B cell (primary cell): ENCODE measurements around the gene RAD51. TPM values are rescaled to one million over a fixed set of nuclear protein-coding genes. Genes with fewer than 3 reads are reported as not detected.

Experiments used
- ATAC-seq: fragments of 200-7000 bp; cut with Tn5 transposase; one replicate; pipeline ENCODE4 v1.10.0; 2021; ENCODE audit warnings: low read depth, mild to moderate bottlenecking, moderate number of reproducible peaks, moderate library complexity
- CTCF ChIA-PET: fragments of 350-600 bp; sonication (Branson Sonifier 250); formaldehyde crosslinking; loops from one replicate; lab custom pipeline; 2021; ENCODE audit warnings: antibody characterized with exemption, inconsistent platforms; lab: Charles Lee
- POLR2A ChIA-PET: fragments of 350-600 bp; sonication (Branson Sonifier 250); formaldehyde crosslinking; loops from one replicate; lab custom pipeline; 2021; ENCODE audit warnings: antibody characterized with exemption; lab: Charles Lee
- DNase-seq: peaks from one replicate; pipeline ENCODE4 v3.0.0; 2013
- H2AFZ ChIP-seq: 2 replicates; pipeline ENCODE4 v1.6.1; 2012; ENCODE audit warnings: mild to moderate bottlenecking, low read depth, low read length; ENCODE audit not compliant: insufficient read depth, poor library complexity, severe bottlenecking
- H3K27ac ChIP-seq, 2 donors: 1 replicate in 1 of 2; 2 replicates in 1 of 2; pipeline ENCODE4 v1.5.1; 2012 to 2013; ENCODE audit warnings: low read length in 2 of 2, mild to moderate bottlenecking in 2 of 2, moderate library complexity in 1 of 2
- H3K27me3 ChIP-seq, 4 experiments: fragments of 200-600 bp in 1 of 4; sonication (generic) in 1 of 4; replicated peaks in 1 of 4; 1 replicate in 2 of 4; 2 replicates in 2 of 4; pipeline versions ENCODE4 v1.6.1 to v1.7.0; 2013 to 2016; ENCODE audit warnings: low read length in 3 of 4, mild to moderate bottlenecking in 2 of 4, mixed read lengths in 1 of 4, moderate library complexity in 1 of 4; ENCODE audit not compliant: insufficient read depth in 4 of 4, control insufficient read depth in 3 of 4; ENCODE audit errors: control extremely low read depth in 1 of 4
- H3K36me3 ChIP-seq, 2 experiments: replicated peaks in 1 of 2; 1 replicate in 1 of 2; 2 replicates in 1 of 2; pipeline versions ENCODE4 v1.6.1 to v1.7.1; 2013; ENCODE audit warnings: low read length in 1 of 2; ENCODE audit not compliant: insufficient read depth in 2 of 2, control insufficient read depth in 1 of 2; ENCODE audit errors: control extremely low read depth in 1 of 2, extremely low read depth in 1 of 2
- H3K4me1 ChIP-seq, 2 donors: fragments of 200-600 bp in 1 of 2; sonication (generic) in 1 of 2; 1 replicate in 1 of 2; 2 replicates in 1 of 2; pipeline versions ENCODE4 v1.5.1 to v1.6.1; 2013 to 2017; ENCODE audit warnings: low read length in 2 of 2; ENCODE audit not compliant: control insufficient read depth in 2 of 2, insufficient read depth in 2 of 2
- H3K4me2 ChIP-seq: replicated peaks from 2 replicates; pipeline ENCODE3; 2012; ENCODE audit warnings: mild to moderate bottlenecking, low read depth, low read length; ENCODE audit not compliant: poor library complexity, severe bottlenecking
- H3K4me3 ChIP-seq, 5 experiments: fragments of 200-600 bp in 1 of 5; sonication (generic) in 1 of 5; 1 replicate in 3 of 5; 2 replicates in 2 of 5; pipeline versions ENCODE4 v1.5.1 to v1.7.0; 2011 to 2016; ENCODE audit warnings: low read length in 4 of 5, mild to moderate bottlenecking in 4 of 5, low read depth in 2 of 5, control low read depth in 1 of 5, moderate library complexity in 1 of 5; ENCODE audit not compliant: insufficient read depth in 1 of 5; ENCODE audit errors: control extremely low read depth in 1 of 5, extremely low read depth in 1 of 5
- H3K79me2 ChIP-seq: fragments of 200-600 bp; sonication (generic); one replicate; pipeline ENCODE4 v1.6.0; 2016; ENCODE audit warnings: low read length; ENCODE audit not compliant: control insufficient read depth, insufficient read depth
- H3K9ac ChIP-seq: fragments of 200-600 bp; sonication (generic); 2 replicates; pipeline ENCODE4 v1.6.1; 2017; ENCODE audit warnings: mild to moderate bottlenecking, low read length, moderate library complexity
- H3K9me3 ChIP-seq, 3 donors: one replicate each; pipeline versions ENCODE4 v1.6.1 to v1.7.1; 2013; ENCODE audit warnings: low read length in 2 of 3; ENCODE audit not compliant: control insufficient read depth in 2 of 3, insufficient read depth in 1 of 3; ENCODE audit errors: control extremely low read depth in 1 of 3
- H4K20me1 ChIP-seq: 2 replicates; pipeline ENCODE4 v1.6.0; 2012; ENCODE audit warnings: mild to moderate bottlenecking, low read length; ENCODE audit not compliant: insufficient read depth, control insufficient read depth, poor library complexity, severe bottlenecking
- H3K27ac Mint-ChIP-seq: one replicate; pipeline ENCODE4 v1.8.0; 2021; ENCODE audit warnings: mixed read lengths
- H3K27me3 Mint-ChIP-seq: one replicate; pipeline ENCODE4 v1.8.0; 2021; ENCODE audit warnings: mixed read lengths
- H3K4me1 Mint-ChIP-seq: one replicate; pipeline ENCODE4 v1.8.0; 2021; ENCODE audit warnings: mixed read lengths
- H3K4me3 Mint-ChIP-seq: one replicate; pipeline ENCODE4 v1.8.0; 2021; ENCODE audit warnings: mixed read lengths
- H3K9me3 Mint-ChIP-seq: one replicate; pipeline ENCODE4 v1.8.0; 2022; ENCODE audit warnings: mixed read lengths; ENCODE audit not compliant: insufficient read depth
- EZH2 ChIP-seq: IDR thresholded peaks from 2 replicates; pipeline ENCODE4 v1.6.1; 2012; ENCODE audit warnings: borderline replicate concordance, low read depth, mild to moderate bottlenecking, moderate library complexity, low read length; ENCODE audit not compliant: insufficient read depth, poor library complexity, severe bottlenecking
- WGBS: methylation state at CpG from one replicate; pipeline ENCODE4 v1.1.5; 2013; ENCODE audit warnings: missing lambda C conversion rate; ENCODE audit not compliant: insufficient coverage; 5-methylcytosine and 5-hydroxymethylcytosine counted together
- intact Hi-C: fragments of 100-400 bp; cut with micrococcal nuclease; formaldehyde crosslinking; loops from one replicate; pipeline ENCODE4 v1.10.0; 2022
- polyA plus RNA-seq: library from polyadenylated mRNA; depleted of rRNA; stranded (reverse); fragments of >200 nt; gene quantifications from 2 replicates; pipeline ENCODE4 v1.2.3, GENCODE V29; 2012
- total RNA-seq, 2 donors: library from RNA; stranded (reverse); fragments of 120-200 nt in 1 of 2; gene quantifications; 1 replicate in 1 of 2; 2 replicates in 1 of 2; pipeline versions ENCODE4 v1.2.3 to v1.2.4, GENCODE V29; 2013 to 2022
- TF ChIP-seq, protein P1 (sequence below): fragments of 200-600 bp; IDR thresholded peaks from one replicate; pipeline ENCODE4 v1.8.0; 2022; ENCODE audit warnings: antibody characterized with exemption, mild to moderate bottlenecking

Gene RAD51
- total and polyA plus RNA-seq, 2 donors (not counting 1 experiment from before 2014, with no cell fraction given): 0.67 to 1.9 TPM

DNA sequence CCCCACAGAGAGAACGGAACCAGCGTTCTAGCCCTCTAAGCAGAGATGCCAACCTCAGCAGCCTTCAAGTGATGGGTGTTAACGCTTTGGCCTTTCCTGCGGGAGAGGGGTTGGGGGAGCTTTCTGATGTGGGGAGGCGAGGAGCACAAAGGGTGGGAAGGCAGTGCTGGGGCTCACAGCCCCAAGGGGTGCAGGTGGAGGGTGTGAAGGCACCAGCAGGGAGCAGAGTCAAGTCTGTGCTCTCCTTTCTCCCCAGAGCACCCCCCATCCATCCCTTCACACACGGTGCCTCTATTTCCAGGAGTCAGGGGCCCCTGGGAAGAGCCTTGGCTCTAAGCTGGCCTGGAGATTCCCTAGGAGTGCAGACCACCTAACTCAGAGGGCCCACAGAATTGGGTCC lies 78.9 kb downstream of the RAD51 start:
- Histone ChIP-seq H3K27me3 (no peaks in the 10 kb centered on the region), H3K79me2 (peaks cover under 1% of the 10 kb centered on the region), H4K20me1 (no peaks in the 10 kb centered on the region), H3K4me1 (peaks cover 24 to 32% of the 10 kb centered on the region in 2 donors), H3K27ac (no peak overlapping the region), H3K36me3 (peaks cover 0 to 48% of the 10 kb centered on the region in 2 experiments), H3K9me3 (no peaks in the 10 kb centered on the region), H3K9ac (no peak overlapping the region), H3K4me2 (no peak overlapping the region), H2AFZ (no peak overlapping the region), H3K4me3 (no peak overlapping the region)
- ATAC-seq (no peak), DNase-seq (no peak)
- 96% methylated on average over 5 of the region's 6 CpGs for WGBS
- Mint-ChIP-seq H3K4me3 (no peak overlapping the region), H3K4me1 (peaks cover 30% of the 10 kb centered on the region), H3K27me3 (no peaks in the 10 kb centered on the region), H3K27ac (no peak overlapping the region), H3K9me3 (no peaks in the 10 kb centered on the region)
- POLR2A ChIA-PET: no interaction called here
- CTCF ChIA-PET: interaction anchor here (9.6 kb wide), 1 partner anchor 10 kb away, joined by 99 read pairs; no protein-coding TSS in a partner anchor
- TF ChIP-seq, protein P1, sequence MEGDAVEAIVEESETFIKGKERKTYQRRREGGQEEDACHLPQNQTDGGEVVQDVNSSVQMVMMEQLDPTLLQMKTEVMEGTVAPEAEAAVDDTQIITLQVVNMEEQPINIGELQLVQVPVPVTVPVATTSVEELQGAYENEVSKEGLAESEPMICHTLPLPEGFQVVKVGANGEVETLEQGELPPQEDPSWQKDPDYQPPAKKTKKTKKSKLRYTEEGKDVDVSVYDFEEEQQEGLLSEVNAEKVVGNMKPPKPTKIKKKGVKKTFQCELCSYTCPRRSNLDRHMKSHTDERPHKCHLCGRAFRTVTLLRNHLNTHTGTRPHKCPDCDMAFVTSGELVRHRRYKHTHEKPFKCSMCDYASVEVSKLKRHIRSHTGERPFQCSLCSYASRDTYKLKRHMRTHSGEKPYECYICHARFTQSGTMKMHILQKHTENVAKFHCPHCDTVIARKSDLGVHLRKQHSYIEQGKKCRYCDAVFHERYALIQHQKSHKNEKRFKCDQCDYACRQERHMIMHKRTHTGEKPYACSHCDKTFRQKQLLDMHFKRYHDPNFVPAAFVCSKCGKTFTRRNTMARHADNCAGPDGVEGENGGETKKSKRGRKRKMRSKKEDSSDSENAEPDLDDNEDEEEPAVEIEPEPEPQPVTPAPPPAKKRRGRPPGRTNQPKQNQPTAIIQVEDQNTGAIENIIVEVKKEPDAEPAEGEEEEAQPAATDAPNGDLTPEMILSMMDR: no peak
- TF ChIP-seq EZH2: no peak
- intact Hi-C loops: no loop called here

DNA sequence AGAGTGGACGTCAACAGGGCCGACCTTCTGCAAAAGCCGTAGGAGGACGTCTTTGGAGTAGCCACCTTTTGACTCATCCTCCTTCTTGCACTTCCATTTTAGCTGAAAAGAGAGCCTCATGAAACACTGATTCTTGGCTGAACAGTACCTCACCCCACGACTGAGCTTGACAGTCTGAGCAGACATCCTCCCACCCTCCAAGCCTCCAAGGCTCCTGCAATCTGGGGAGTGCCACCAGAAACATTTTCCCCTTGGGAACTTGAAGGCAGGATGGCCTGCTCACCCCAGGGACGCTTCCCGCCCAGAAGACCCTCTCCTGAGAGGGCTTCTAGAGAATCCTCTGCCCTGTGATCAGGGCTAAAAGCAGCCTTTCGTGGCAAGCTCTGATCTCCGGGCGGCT lies 80.0 kb downstream of the RAD51 start:
- Histone ChIP-seq H3K4me3 (no peak overlapping the region), H3K9me3 (no peaks in the 10 kb centered on the region), H3K27me3 (no peaks in the 10 kb centered on the region), H2AFZ (no peak overlapping the region), H3K9ac (no peak overlapping the region), H3K27ac (no peak overlapping the region), H3K4me2 (no peak overlapping the region), H3K79me2 (peaks cover 12% of the 10 kb centered on the region), H3K4me1 (peaks cover 13 to 21% of the 10 kb centered on the region in 2 donors), H3K36me3 (peaks cover 0 to 59% of the 10 kb centered on the region in 2 experiments), H4K20me1 (no peaks in the 10 kb centered on the region)
- H3K27ac Mint-ChIP-seq: no peak overlapping the region
- POLR2A ChIA-PET: no interaction called here
- peaks cover 19% of the 10 kb centered on the region for H3K4me1 Mint-ChIP-seq
- no peak for TF ChIP-seq EZH2
- TF ChIP-seq, protein P1: no peak
- WGBS: 93% methylated on average over 9 of the region's 10 CpGs
- no peak overlapping the region for H3K4me3 Mint-ChIP-seq
- DNase-seq: no peak
- no peaks in the 10 kb centered on the region for H3K27me3 Mint-ChIP-seq
- no peak for ATAC-seq
- H3K9me3 Mint-ChIP-seq: no peaks in the 10 kb centered on the region
- CTCF ChIA-PET: no interaction called here
- intact Hi-C loops: no loop called here
